GM21528 (cell line): Measurements from ENCODE around the gene DTX4.

Experiments
- ATAC-seq: cut with Tn5 transposase; IDR thresholded peaks from one replicate; pipeline ENCODE4 v1.9.1; 2021; ENCODE audit warnings: mild to moderate bottlenecking, moderate library complexity; ENCODE audit not compliant: unreplicated experiment, low FRiP score

DTX4 gene

GRCh38 chr11:59189986-59190385 lies 18.1 kb downstream of the DTX4 start:
- ATAC-seq = no peak

GRCh38 chr11:59191095-59191494 lies 19.2 kb downstream of the DTX4 start:
- no peak for ATAC-seq

GRCh38 chr11:59191890-59192289 lies 20.0 kb downstream of the DTX4 start:
- ATAC-seq = no peak

GRCh38 chr11:59192446-59193020 lies 20.6 kb downstream of the DTX4 start:
- ATAC-seq = no peak

- ATAC-seq = no peak
These were observed 21.7 kb downstream of the DTX4 start for GRCh38 chr11:59193587-59194130.

- ATAC-seq = no peak
These were observed 23.7 kb downstream of the DTX4 start for GRCh38 chr11:59195586-59195985.

- ATAC-seq = no peak
These were observed 24.8 kb downstream of the DTX4 start for GRCh38 chr11:59196777-59197176.

GRCh38 chr11:59197991-59198390 lies 26.1 kb downstream of the DTX4 start:
- no peak for ATAC-seq

- ATAC-seq = no peak
These were observed 26.8 kb downstream of the DTX4 start for GRCh38 chr11:59198726-59199125.

GRCh38 chr11:59199546-59200422 lies 27.9 kb downstream of the DTX4 start:
- ATAC-seq = no peak

GRCh38 chr11:59200423-59200746 lies 28.5 kb downstream of the DTX4 start:
- no peak for ATAC-seq

- no peak for ATAC-seq
These were observed 29.4 kb downstream of the DTX4 start for GRCh38 chr11:59201353-59201752.

- no peak for ATAC-seq
These were observed 32.8 kb downstream of the DTX4 start for GRCh38 chr11:59204746-59205145.

- no peak for ATAC-seq
These were observed 33.7 kb downstream of the DTX4 start for GRCh38 chr11:59205648-59206047.

- ATAC-seq = no peak
These were observed 34.7 kb downstream of the DTX4 start for GRCh38 chr11:59206635-59207034.

- ATAC-seq = peak; percentile 66
These were observed 36.1 kb downstream of the DTX4 start for GRCh38 chr11:59207988-59208451.

- no peak for ATAC-seq
These were observed 37.0 kb downstream of the DTX4 start for GRCh38 chr11:59208956-59209355.

- no peak for ATAC-seq
These were observed 40.3 kb downstream of the DTX4 start for GRCh38 chr11:59212222-59212621.

- ATAC-seq = no peak
These were observed 41.1 kb downstream of the DTX4 start, which contains the start of gene MPEG1 for GRCh38 chr11:59212744-59213631. Gene MPEG1 (minus strand): TSS chr11:59212927. CDS start chr11:59212865, 62 bp downstream.

- no peak for ATAC-seq
These were observed 42.4 kb downstream of the DTX4 start for GRCh38 chr11:59214141-59214893.
